Adrenal gland (tissue), 12 donors: ENCODE results near the gene DNHD1. TPM values are rescaled to one million over a fixed set of nuclear protein-coding genes. Genes with fewer than 3 reads are reported as not detected.

Experiments
- polyA plus RNA-seq, 3 donors: library from polyadenylated mRNA; stranded (reverse); fragments of 200-250 nt in 2 of 3; fragments of 350-450 nt in 1 of 3; fragmentation: Illumina TruSeq in 1 of 3; extraction: RNeasy Lipid Tissue Mini Kit (QIAGEN cat#74804) in 1 of 3; gene quantifications; one replicate each; pipeline ENCODE4 v1.2.3, GENCODE V29; 2013 to 2014
- total RNA-seq, 9 donors: library from RNA; depleted of rRNA in 4 of 9; stranded (reverse); fragments of >200 nt in 4 of 9; fragments of 120-200 nt in 1 of 9; fragmentation: NEBNext Ultra II Directional in 1 of 9; extraction: Animal tissue kit (Norgen Biotek cat#: 25700) in 1 of 9; gene quantifications; one replicate each; pipeline versions ENCODE4 v1.1.0 to v1.2.4, GENCODE V29; 2013 to 2023
- donor health status: healthy with polysubstance abuse.
- donor health status: Bipolar disorder and iron deficiency.
- donor health status: DM: yes; HTN: yes; CAD: no.
- donor health status: DM: no; HTN: no; CAD: no.
- donor health status: DM: no; HTN: no; CAD: no.
- donor health status: DM: yes; HTN: yes; CAD: no.

The DNHD1 gene
- total and polyA plus RNA-seq, 12 donors, result 3.9 to 27.1 (median 9.9) TPM

Other genes with a start within 250 kb of the DNHD1 start
- under 1 TPM in 4 of 9 donors, not detected in 5; 0.11 to 0.72 (median 0.59) TPM for gene CCKBR, start 237.4 kb upstream of the DNHD1 start, total RNA-seq
- gene CCKBR, start 237.4 kb upstream of the DNHD1 start, polyA plus RNA-seq, result under 1 TPM; 0.07 to 0.22 (median 0.08) TPM
- 100 to 1,000 TPM in 2 of 9 donors, 10 to 100 TPM in 7; 17.8 to 110 (median 48.5) TPM for gene CAVIN3, start 176.8 kb upstream of the DNHD1 start, total RNA-seq
- gene CAVIN3, start 176.8 kb upstream of the DNHD1 start, polyA plus RNA-seq, result 100 to 1,000 TPM in 1 of 3 donors, 10 to 100 TPM in 1, 1 to 10 TPM in 1; 8.4 to 126 (median 70.0) TPM
- 10 to 100 TPM; 35.8 to 85.0 (median 67.4) TPM for gene SMPD1, start 106.8 kb upstream of the DNHD1 start, total RNA-seq
- gene SMPD1, start 106.8 kb upstream of the DNHD1 start, polyA plus RNA-seq, result 10 to 100 TPM; 44.6 to 51.7 (median 44.8) TPM
- gene APBB1, start 78.2 kb upstream of the DNHD1 start, total RNA-seq, result 10 to 100 TPM; 27.2 to 65.2 (median 48.7) TPM
- gene APBB1, start 78.2 kb upstream of the DNHD1 start, polyA plus RNA-seq, result 10 to 100 TPM; 37.6 to 72.4 (median 53.1) TPM
- gene HPX, start 56.3 kb upstream of the DNHD1 start, total RNA-seq, result 10 to 100 TPM in 1 of 9 donors, 1 to 10 TPM in 7, under 1 TPM in 1; 0.26 to 25.2 (median 1.7) TPM
- gene HPX, start 56.3 kb upstream of the DNHD1 start, polyA plus RNA-seq, result 1 to 10 TPM; 1.5 to 1.8 (median 1.8) TPM
- gene TRIM3, start 23.3 kb upstream of the DNHD1 start, total RNA-seq, result 10 to 100 TPM in 4 of 9 donors, 1 to 10 TPM in 5; 6.6 to 20.6 (median 9.8) TPM
- 10 to 100 TPM in 2 of 3 donors, 1 to 10 TPM in 1; 6.7 to 23.8 (median 16.8) TPM for gene TRIM3, start 23.3 kb upstream of the DNHD1 start, polyA plus RNA-seq
- gene ARFIP2, start 15.9 kb upstream of the DNHD1 start, total RNA-seq, result 100 to 1,000 TPM in 1 of 9 donors, 10 to 100 TPM in 8; 47.4 to 108 (median 61.6) TPM
- 10 to 100 TPM; 51.1 to 65.0 (median 53.1) TPM for gene ARFIP2, start 15.9 kb upstream of the DNHD1 start, polyA plus RNA-seq
- 10 to 100 TPM; 30.3 to 81.9 (median 41.1) TPM for gene TIMM10B, start 15.8 kb upstream of the DNHD1 start, total RNA-seq
- 10 to 100 TPM; 12.1 to 96.9 (median 16.7) TPM for gene TIMM10B, start 15.8 kb upstream of the DNHD1 start, polyA plus RNA-seq
- gene RRP8, start 106.3 kb downstream of the DNHD1 start, total RNA-seq, result 10 to 100 TPM in 8 of 9 donors, 1 to 10 TPM in 1; 9.4 to 27.5 (median 20.0) TPM
- gene RRP8, start 106.3 kb downstream of the DNHD1 start, polyA plus RNA-seq, result 10 to 100 TPM; 24.2 to 34.8 (median 33.5) TPM
- gene ILK, start 106.5 kb downstream of the DNHD1 start, total RNA-seq, result 100 to 1,000 TPM in 8 of 9 donors, 10 to 100 TPM in 1; 99.1 to 191 (median 153) TPM
- 100 to 1,000 TPM; 117 to 177 (median 162) TPM for gene ILK, start 106.5 kb downstream of the DNHD1 start, polyA plus RNA-seq
- gene TAF10, start 114.9 kb downstream of the DNHD1 start, total RNA-seq, result 100 to 1,000 TPM in 8 of 9 donors, 10 to 100 TPM in 1; 69.7 to 290 (median 174) TPM
- 100 to 1,000 TPM; 280 to 389 (median 310) TPM for gene TAF10, start 114.9 kb downstream of the DNHD1 start, polyA plus RNA-seq
- 100 to 1,000 TPM in 8 of 9 donors, 10 to 100 TPM in 1; 53.2 to 464 (median 335) TPM for gene TPP1, start 122.1 kb downstream of the DNHD1 start, total RNA-seq
- 100 to 1,000 TPM in 1 of 3 donors, 10 to 100 TPM in 2; 84.2 to 371 (median 96.9) TPM for gene TPP1, start 122.1 kb downstream of the DNHD1 start, polyA plus RNA-seq
- gene DCHS1, start 158.5 kb downstream of the DNHD1 start, total RNA-seq, result 10 to 100 TPM in 6 of 9 donors, 1 to 10 TPM in 3; 4.3 to 15.3 (median 11.5) TPM
- gene DCHS1, start 158.5 kb downstream of the DNHD1 start, polyA plus RNA-seq, result 10 to 100 TPM in 1 of 3 donors, 1 to 10 TPM in 2; 1.3 to 12.1 (median 5.0) TPM
- gene MRPL17, start 186.1 kb downstream of the DNHD1 start, total RNA-seq, result 100 to 1,000 TPM in 3 of 9 donors, 10 to 100 TPM in 6; 51.2 to 532 (median 79.8) TPM
- gene MRPL17, start 186.1 kb downstream of the DNHD1 start, polyA plus RNA-seq, result 100 to 1,000 TPM in 1 of 3 donors, 10 to 100 TPM in 2; 77.8 to 141 (median 97.9) TPM